GM21619 (cell line): ENCODE results near the gene SUB1.
"Not testable (repeated sequence)": the region's sequence is repeated elsewhere in the genome, so short reads cannot be mapped to it uniquely, and the experiment has no call there.

Experiments
- ATAC-seq: cut with Tn5 transposase; IDR thresholded peaks from one replicate; pipeline ENCODE4 v1.9.1; 2021; ENCODE audit not compliant: unreplicated experiment

The SUB1 gene

GRCh38 chr5:32585446-32586275, at the start of gene SUB1:
Gene SUB1, plus strand, starts transcription at chr5:32585557. Its CDS starts 2,956 bp downstream, at chr5:32588513.
- ATAC-seq: peak; percentile 49

GRCh38 chr5:32536246-32536645, 49.1 kb upstream of the SUB1 start:
- ATAC-seq: no peak

GRCh38 chr5:32537437-32538029, 47.8 kb upstream of the SUB1 start:
- peak; percentile 26 for ATAC-seq

GRCh38 chr5:32538031-32538547, 47.3 kb upstream of the SUB1 start:
- ATAC-seq: peak; percentile 64

- ATAC-seq: no peak
Observed at GRCh38 chr5:32539981-32540845, 45.1 kb upstream of the SUB1 start.

- no peak for ATAC-seq
Observed at GRCh38 chr5:32541241-32541640, 44.1 kb upstream of the SUB1 start.

- peak; percentile 77 for ATAC-seq
Observed at GRCh38 chr5:32542216-32543059, 42.9 kb upstream of the SUB1 start.

GRCh38 chr5:32543291-32543690, 42.1 kb upstream of the SUB1 start:
- ATAC-seq: no peak

GRCh38 chr5:32545102-32545800, 40.1 kb upstream of the SUB1 start:
- ATAC-seq: no peak

- ATAC-seq: no peak
Observed at GRCh38 chr5:32551194-32551593, 34.2 kb upstream of the SUB1 start.

GRCh38 chr5:32551865-32552264, 33.5 kb upstream of the SUB1 start:
- ATAC-seq: no peak

GRCh38 chr5:32552491-32552890, 32.9 kb upstream of the SUB1 start:
- ATAC-seq: not testable (repeated sequence)

GRCh38 chr5:32552936-32553335, 32.4 kb upstream of the SUB1 start:
- ATAC-seq: no peak

- not testable (repeated sequence) for ATAC-seq
Observed at GRCh38 chr5:32554181-32554780, 31.1 kb upstream of the SUB1 start.

- ATAC-seq: not testable (repeated sequence)
Observed at GRCh38 chr5:32556543-32556942, 28.8 kb upstream of the SUB1 start.

- ATAC-seq: no peak
Observed at GRCh38 chr5:32559411-32559810, 25.9 kb upstream of the SUB1 start.

- ATAC-seq: no peak
Observed at GRCh38 chr5:32559921-32560320, 25.4 kb upstream of the SUB1 start.

GRCh38 chr5:32562056-32562455, 23.3 kb upstream of the SUB1 start:
- ATAC-seq: no peak

- no peak for ATAC-seq
Observed at GRCh38 chr5:32562843-32563242, 22.5 kb upstream of the SUB1 start.
